GM12878 (cell line): ENCODE measurements around the gene TRH. TPM values are rescaled to one million over a fixed set of nuclear protein-coding genes. Genes with fewer than 3 reads are reported as not detected.

ENCODE experiments used
- ATAC-seq: fragments of 200-7000 bp; cut with Tn5 transposase; 3 replicates; pipeline ENCODE4 v1.9.1; 2020; ENCODE audit warnings: mild to moderate bottlenecking, moderate library complexity
- BruUV-seq: library from RNA; stranded (reverse); fragments of 400-500 nt; replicated peaks from 2 replicates; lab custom pipeline; 2021; lab: Mats Ljungman, UMichigan
- CTCF ChIA-PET: fragments of 300-600 bp; sonication (Branson Sonifier 250); formaldehyde crosslinking; extraction: SDS; loops from one replicate; lab custom pipeline; 2021; ENCODE audit warnings: inconsistent platforms; lab: Yijun Ruan, JAX
- POLR2A ChIA-PET: fragments of 350-600 bp; formaldehyde crosslinking; extraction: SDS; loops from one replicate; lab custom pipeline; 2021; ENCODE audit warnings: inconsistent platforms; lab: Charles Lee
- RAD21 ChIA-PET: fragments of 300-600 bp; sonication (Branson Sonifier 250); formaldehyde crosslinking; loops from one replicate; lab custom pipeline; 2023; ENCODE audit warnings: antibody characterized with exemption; ENCODE audit not compliant: unreplicated experiment; lab: Charles Lee
- SMC1A ChIA-PET: fragments of 300-600 bp; sonication (Branson Sonifier 250); formaldehyde crosslinking; loops from one replicate; lab custom pipeline; 2023; ENCODE audit not compliant: unreplicated experiment, uncharacterized antibody; lab: Charles Lee
- DNase-seq: peaks from one replicate; pipeline ENCODE4 v3.0.0-alpha.2; 2011; ENCODE audit warnings: low read depth, low spot score
- FAIRE-seq: peaks from 3 replicates; lab custom pipeline; 2011; peaks lifted over from hg19 to GRCh38; lab: Jason Lieb, UNC
- H2AFZ ChIP-seq: 2 replicates; pipeline ENCODE4 v1.6.0; 2011; ENCODE audit warnings: low read depth, low read length, control low read depth; ENCODE audit not compliant: control insufficient read depth
- H3K27ac ChIP-seq: 2 replicates; pipeline ENCODE4 v1.5.1; 2011; ENCODE audit warnings: control low read depth; ENCODE audit not compliant: control insufficient read depth, insufficient read depth
- H3K27me3 ChIP-seq, 2 experiments: replicated peaks in 1 of 2; 2 replicates each; pipeline versions ENCODE4 v1.6.0 to v1.6.1; 2011; ENCODE audit warnings: low read length in 1 of 2; ENCODE audit not compliant: control insufficient read depth in 2 of 2, insufficient read depth in 2 of 2
- H3K36me3 ChIP-seq, 2 experiments: 2 replicates each; pipeline ENCODE4 v1.5.1; 2011; ENCODE audit warnings: low read length in 1 of 2; ENCODE audit not compliant: control insufficient read depth in 2 of 2, insufficient read depth in 2 of 2
- H3K4me1 ChIP-seq: 2 replicates; pipeline ENCODE4 v1.6.1; 2011; ENCODE audit warnings: mild to moderate bottlenecking, low read length, moderate library complexity, mixed read lengths; ENCODE audit not compliant: control insufficient read depth, insufficient read depth
- H3K4me2 ChIP-seq: 2 replicates; pipeline ENCODE4 v1.6.0; 2011; ENCODE audit warnings: control low read depth; ENCODE audit not compliant: control insufficient read depth, insufficient read depth
- H3K4me3 ChIP-seq: fragments of 200-600 bp; sonication (generic); 2 replicates; pipeline ENCODE4 v1.5.1; 2016
- H3K79me2 ChIP-seq: 2 replicates; pipeline ENCODE4 v1.6.0; 2011; ENCODE audit warnings: low read length; ENCODE audit not compliant: control insufficient read depth, insufficient read depth
- H3K9ac ChIP-seq: 2 replicates; pipeline ENCODE4 v1.8.0; 2011; ENCODE audit warnings: low read length, control low read depth, mixed read lengths; ENCODE audit not compliant: control insufficient read depth, insufficient read depth
- H3K9me3 ChIP-seq: replicated peaks from 3 replicates; pipeline ENCODE4 v1.5.1; 2011; ENCODE audit warnings: mild to moderate bottlenecking, low read length; ENCODE audit not compliant: control insufficient read depth, insufficient read depth
- H4K20me1 ChIP-seq: 2 replicates; pipeline ENCODE4 v1.6.0; 2011; ENCODE audit not compliant: control insufficient read depth, insufficient read depth
- BRCA1 ChIP-seq: IDR thresholded peaks from 2 replicates; pipeline ENCODE4 v1.6.1; 2011; ENCODE audit warnings: low read depth, low read length, improper control_type of control experiment
- CHD2 ChIP-seq: IDR thresholded peaks from 2 replicates; pipeline ENCODE4 v1.6.1; 2011; ENCODE audit warnings: low read depth, low read length, improper control_type of control experiment, borderline replicate concordance
- CHD4 ChIP-seq: fragments of 200-600 bp; sonication (generic); IDR thresholded peaks from 2 replicates; pipeline ENCODE4 v1.6.1; 2016; ENCODE audit warnings: mild to moderate bottlenecking
- CTCF ChIP-seq, 3 experiments: IDR thresholded peaks in 2 of 3; conservative IDR thresholded peaks in 1 of 3; 2 replicates each; pipeline ENCODE4 v1.5.1; 2011; ENCODE audit warnings: low read depth in 3 of 3, low read length in 3 of 3, mild to moderate bottlenecking in 3 of 3, control low read depth in 2 of 3, moderate library complexity in 2 of 3, inconsistent platforms in 1 of 3, mixed read lengths in 1 of 3; ENCODE audit not compliant: control insufficient read depth in 2 of 3, insufficient read depth in 1 of 3; ENCODE audit errors: extremely low read depth in 1 of 3
- IRF4 ChIP-seq: IDR thresholded peaks from 2 replicates; pipeline ENCODE4 v1.6.1; 2011; ENCODE audit warnings: low read depth, low read length
- MEF2A ChIP-seq: IDR thresholded peaks from 2 replicates; pipeline ENCODE4 v1.6.1; 2011; ENCODE audit warnings: low read depth, mild to moderate bottlenecking, low read length, moderate library complexity; ENCODE audit not compliant: insufficient read depth
- PML ChIP-seq: IDR thresholded peaks from 2 replicates; pipeline ENCODE4 v1.6.1; 2012; ENCODE audit warnings: low read length, inconsistent platforms
- POLR2AphosphoS2 ChIP-seq: IDR thresholded peaks from 2 replicates; pipeline ENCODE4 v1.6.1; 2011; ENCODE audit warnings: low read depth, mild to moderate bottlenecking, low read length, improper control_type of control experiment, moderate library complexity
- POLR2AphosphoS5 ChIP-seq: IDR thresholded peaks from 2 replicates; pipeline ENCODE4 v1.6.1; 2011; ENCODE audit warnings: mild to moderate bottlenecking, low read length, inconsistent platforms
- RB1 ChIP-seq: fragments of 450-650 bp; formaldehyde crosslinking; IDR thresholded peaks from 2 replicates; pipeline ENCODE4 v1.6.1; 2017; ENCODE audit warnings: mild to moderate bottlenecking, borderline replicate concordance
- RELB ChIP-seq: fragments of 450-650 bp; IDR thresholded peaks from 2 replicates; pipeline ENCODE4 v1.6.1; 2017; ENCODE audit warnings: low read depth, mild to moderate bottlenecking, moderate library complexity
- SIN3A ChIP-seq: IDR thresholded peaks from 2 replicates; pipeline ENCODE4 v1.6.1; 2012; ENCODE audit warnings: low read depth, low read length, improper control_type of control experiment
- SMARCA5 ChIP-seq: fragments of 450-650 bp; IDR thresholded peaks from 2 replicates; pipeline ENCODE4 v1.6.1; 2017; ENCODE audit warnings: mild to moderate bottlenecking
- STAT3 ChIP-seq: IDR thresholded peaks from 2 replicates; pipeline ENCODE4 v1.6.1; 2011; ENCODE audit warnings: low read depth, low read length, improper control_type of control experiment
- TAF1 ChIP-seq: IDR thresholded peaks from 2 replicates; pipeline ENCODE4 v1.6.1; 2011; ENCODE audit warnings: mild to moderate bottlenecking, low read depth, low read length, borderline replicate concordance
- ZNF217 ChIP-seq: fragments of 450-650 bp; IDR thresholded peaks from 2 replicates; pipeline ENCODE4 v1.6.1; 2017; ENCODE audit warnings: antibody characterized with exemption, mild to moderate bottlenecking
- WGBS: methylation state at CpG from one replicate; pipeline ENCODE4 v1.1.6; 2016; ENCODE audit warnings: low lambda C conversion rate; ENCODE audit not compliant: insufficient replicate concordance, insufficient coverage; ENCODE audit errors: missing lambda C conversion rate; 5-methylcytosine and 5-hydroxymethylcytosine counted together
- in situ Hi-C: fragments of 300-500 bp; cut with MboI; formaldehyde crosslinking; loops from 9 replicates; pipeline ENCODE4 v1.14.3; 2018; ENCODE audit warnings: mixed read lengths
- intact Hi-C: fragments of 100-400 bp; cut with micrococcal nuclease; formaldehyde crosslinking; loops from one replicate; pipeline ENCODE4 v1.14.2; 2022; ENCODE audit not compliant: unreplicated experiment
- polyA plus RNA-seq, 11 experiments: library from polyadenylated mRNA; depleted of rRNA in 4 of 11; unstranded in 6 of 11; stranded (reverse) in 5 of 11; fragments of >200 nt; fragmentation: Nextera tagmentation in 4 of 11; fragmentation: Illumina TruSeq in 1 of 11; extraction: Ambion mirVana in 4 of 11; extraction: Trizol in 1 of 11; gene quantifications; 1 replicate in 1 of 11; 2 replicates in 10 of 11; pipeline versions ENCODE4 v1.2.1 to v1.2.3, GENCODE V29; 2011 to 2016; ENCODE audit warnings: inconsistent platforms in 2 of 11, missing spikeins in 2 of 11, low read depth in 1 of 11
- total RNA-seq, 4 experiments: library from RNA; depleted of rRNA in 3 of 4; stranded (reverse); fragments of >200 nt in 3 of 4; fragmentation: Illumina TruSeq in 1 of 4; extraction: Trizol in 1 of 4; gene quantifications; 2 replicates each; pipeline versions ENCODE4 v1.2.1 to v1.2.3, GENCODE V29; 2013 to 2021

TRH gene
- total and polyA plus RNA-seq, 10 of the 15 experiments (the other 5 are each of a cell fraction or from before 2014, with no cell fraction given): not detected

GRCh38 chr3:129967761-129968160, 6.8 kb upstream of the TRH start:
- Histone ChIP-seq H3K79me2 (no peaks in the 10 kb centered on the region), H3K4me3 (no peak overlapping the region), H3K9ac (no peak overlapping the region), H4K20me1 (no peaks in the 10 kb centered on the region), H3K36me3 (no peaks in the 10 kb centered on the region), H2AFZ (no peak overlapping the region), H3K27ac (no peak overlapping the region), H3K27me3 (peaks cover 2 to 6% of the 10 kb centered on the region in 2 experiments), H3K4me1 (no peaks in the 10 kb centered on the region), H3K9me3 (no peaks in the 10 kb centered on the region), H3K4me2 (no peak overlapping the region)
- ChIA-PET CTCF (no interaction called here), RAD21 (no interaction called here), POLR2A (no interaction called here), SMC1A (no interaction called here)
- BruUV-seq: no TSS peak
- ATAC-seq: no peak
- FAIRE-seq: no peak
- DNase-seq: no peak
- in situ Hi-C loops: no loop called here
- TF ChIP-seq POLR2AphosphoS5 (no peak), PML (no peak), TAF1 (no peak), MEF2A (no peak), STAT3 (no peak), BRCA1 (no peak), CHD4 (no peak), SMARCA5 (no peak), SIN3A (no peak), POLR2AphosphoS2 (no peak), CHD2 (no peak), RB1 (no peak), ZNF217 (no peak), IRF4 (no peak), RELB (no peak), CTCF (IDR thresholded peaks at IDR 0.05 in 2 of 3, conservative IDR thresholded peaks at IDR 0.05 in 1 of 3; ENCODE audit: control insufficient read depth in 2 of 3, extremely low read depth in 1 of 3, insufficient read depth in 1 of 3, low read depth in 3 of 3, low read length in 3 of 3) (no peak)
- intact Hi-C loops: no loop called here
- WGBS: 35% methylated on average over 5 of the region's 5 CpGs
